ENCODE data around the gene NUMBL. TPM values are rescaled to one million over a fixed set of nuclear protein-coding genes. Genes with fewer than 3 reads are reported as not detected.

The NUMBL gene
- total and polyA plus RNA-seq, 9 of the 15 experiments (the other 6 are each of a cell fraction or from before 2014, with no cell fraction given), result 0.39 to 38.6 (median 6.6) TPM

- peak; percentile 34 for TF ChIP-seq DACH1 (IDR thresholded peaks at IDR 0.05; ENCODE audit: partially characterized antibody)
- TF ChIP-seq RFX7 (CRISPR knock-in tag; IDR thresholded peaks at IDR 0.05), result no peak
- TF ChIP-seq NR2F6 (CRISPR knock-in tag; IDR thresholded peaks at IDR 0.05), result no peak
- TF ChIP-seq RBM22 (IDR thresholded peaks at IDR 0.05; ENCODE audit: low read depth, low read length, poor library complexity, severe bottlenecking), result no peak
- no peak for TF ChIP-seq KAT8 (IDR thresholded peaks at IDR 0.05; ENCODE audit: low read depth)
- no peak for TF ChIP-seq TBL1XR1 (IDR thresholded peaks at IDR 0.05; ENCODE audit: low read length in 2 of 2)
- no peak for TF ChIP-seq ZNF449 (CRISPR knock-in tag; IDR thresholded peaks at IDR 0.05)
- no peak for TF ChIP-seq ZNF253 (CRISPR knock-in tag; conservative IDR thresholded peaks at IDR 0.05)
- TF ChIP-seq ZNF764 (CRISPR knock-in tag; IDR thresholded peaks at IDR 0.05; ENCODE audit: low read depth), result no peak
- TF ChIP-seq ZNF197 (CRISPR knock-in tag; IDR thresholded peaks at IDR 0.05; ENCODE audit: low read depth), result no peak
- TF ChIP-seq NCOA1 (IDR thresholded peaks at IDR 0.05; ENCODE audit: low read depth), result no peak; the same call in 1 of the 2 replicates
- TF ChIP-seq, protein P1, sequence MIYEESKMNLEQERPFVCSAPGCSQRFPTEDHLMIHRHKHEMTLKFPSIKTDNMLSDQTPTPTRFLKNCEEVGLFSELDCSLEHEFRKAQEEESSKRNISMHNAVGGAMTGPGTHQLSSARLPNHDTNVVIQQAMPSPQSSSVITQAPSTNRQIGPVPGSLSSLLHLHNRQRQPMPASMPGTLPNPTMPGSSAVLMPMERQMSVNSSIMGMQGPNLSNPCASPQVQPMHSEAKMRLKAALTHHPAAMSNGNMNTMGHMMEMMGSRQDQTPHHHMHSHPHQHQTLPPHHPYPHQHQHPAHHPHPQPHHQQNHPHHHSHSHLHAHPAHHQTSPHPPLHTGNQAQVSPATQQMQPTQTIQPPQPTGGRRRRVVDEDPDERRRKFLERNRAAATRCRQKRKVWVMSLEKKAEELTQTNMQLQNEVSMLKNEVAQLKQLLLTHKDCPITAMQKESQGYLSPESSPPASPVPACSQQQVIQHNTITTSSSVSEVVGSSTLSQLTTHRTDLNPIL (CRISPR knock-in tag; IDR thresholded peaks at IDR 0.05), result no peak
- TF ChIP-seq, protein P2, sequence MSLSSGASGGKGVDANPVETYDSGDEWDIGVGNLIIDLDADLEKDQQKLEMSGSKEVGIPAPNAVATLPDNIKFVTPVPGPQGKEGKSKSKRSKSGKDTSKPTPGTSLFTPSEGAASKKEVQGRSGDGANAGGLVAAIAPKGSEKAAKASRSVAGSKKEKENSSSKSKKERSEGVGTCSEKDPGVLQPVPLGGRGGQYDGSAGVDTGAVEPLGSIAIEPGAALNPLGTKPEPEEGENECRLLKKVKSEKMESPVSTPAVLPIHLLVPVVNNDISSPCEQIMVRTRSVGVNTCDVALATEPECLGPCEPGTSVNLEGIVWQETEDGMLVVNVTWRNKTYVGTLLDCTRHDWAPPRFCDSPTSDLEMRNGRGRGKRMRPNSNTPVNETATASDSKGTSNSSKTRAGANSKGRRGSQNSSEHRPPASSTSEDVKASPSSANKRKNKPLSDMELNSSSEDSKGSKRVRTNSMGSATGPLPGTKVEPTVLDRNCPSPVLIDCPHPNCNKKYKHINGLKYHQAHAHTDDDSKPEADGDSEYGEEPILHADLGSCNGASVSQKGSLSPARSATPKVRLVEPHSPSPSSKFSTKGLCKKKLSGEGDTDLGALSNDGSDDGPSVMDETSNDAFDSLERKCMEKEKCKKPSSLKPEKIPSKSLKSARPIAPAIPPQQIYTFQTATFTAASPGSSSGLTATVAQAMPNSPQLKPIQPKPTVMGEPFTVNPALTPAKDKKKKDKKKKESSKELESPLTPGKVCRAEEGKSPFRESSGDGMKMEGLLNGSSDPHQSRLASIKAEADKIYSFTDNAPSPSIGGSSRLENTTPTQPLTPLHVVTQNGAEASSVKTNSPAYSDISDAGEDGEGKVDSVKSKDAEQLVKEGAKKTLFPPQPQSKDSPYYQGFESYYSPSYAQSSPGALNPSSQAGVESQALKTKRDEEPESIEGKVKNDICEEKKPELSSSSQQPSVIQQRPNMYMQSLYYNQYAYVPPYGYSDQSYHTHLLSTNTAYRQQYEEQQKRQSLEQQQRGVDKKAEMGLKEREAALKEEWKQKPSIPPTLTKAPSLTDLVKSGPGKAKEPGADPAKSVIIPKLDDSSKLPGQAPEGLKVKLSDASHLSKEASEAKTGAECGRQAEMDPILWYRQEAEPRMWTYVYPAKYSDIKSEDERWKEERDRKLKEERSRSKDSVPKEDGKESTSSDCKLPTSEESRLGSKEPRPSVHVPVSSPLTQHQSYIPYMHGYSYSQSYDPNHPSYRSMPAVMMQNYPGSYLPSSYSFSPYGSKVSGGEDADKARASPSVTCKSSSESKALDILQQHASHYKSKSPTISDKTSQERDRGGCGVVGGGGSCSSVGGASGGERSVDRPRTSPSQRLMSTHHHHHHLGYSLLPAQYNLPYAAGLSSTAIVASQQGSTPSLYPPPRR (CRISPR knock-in tag; IDR thresholded peaks at IDR 0.05; ENCODE audit: borderline replicate concordance), result peak; percentile 82; the same call in 1 of the 2 replicates
- TF ChIP-seq ZSCAN29 (IDR thresholded peaks at IDR 0.05), result no peak
- peak; percentile 59 to 77; a peak in 2 of 4 replicates for TF ChIP-seq SIN3A (IDR thresholded peaks at IDR 0.05; ENCODE audit: borderline replicate concordance in 2 of 2, control insufficient read depth in 1 of 2, low read depth in 2 of 2, low read length in 2 of 2)
- TF ChIP-seq NR1H2 (CRISPR knock-in tag; IDR thresholded peaks at IDR 0.05), result no peak
- TF ChIP-seq SNRNP70 (optimal IDR thresholded peaks at IDR 0.05; ENCODE audit: low read depth, low read length), result no peak
- no peak for TF ChIP-seq HES1 (IDR thresholded peaks at IDR 0.05; ENCODE audit: low read depth)
- TF ChIP-seq ZNF644 (tag; IDR thresholded peaks at IDR 0.05; ENCODE audit: low read depth), result no peak
- no peak for TF ChIP-seq SRSF1 (IDR thresholded peaks at IDR 0.05; ENCODE audit: low read depth, low read length)
- TF ChIP-seq ZZZ3 (IDR thresholded peaks at IDR 0.05), result no peak
Measured at GRCh38 chr19:40662925-40663694, 27.3 kb downstream of the NUMBL start (continued).

Measured in K562 (cell line).